NCI-H2029 treated with DMSO at 0.1 percent for 48 hours (cell line): ENCODE data around the gene FAM149B1.
"Not testable (repeated sequence)": the region's sequence is repeated elsewhere in the genome, so short reads cannot be mapped to it uniquely, and the experiment has no call there.

Experiments used
- DNase-seq: peaks from one replicate; lab custom pipeline; 2025; lab: John Stamatoyannopoulos, UW

Gene FAM149B1

DNA sequence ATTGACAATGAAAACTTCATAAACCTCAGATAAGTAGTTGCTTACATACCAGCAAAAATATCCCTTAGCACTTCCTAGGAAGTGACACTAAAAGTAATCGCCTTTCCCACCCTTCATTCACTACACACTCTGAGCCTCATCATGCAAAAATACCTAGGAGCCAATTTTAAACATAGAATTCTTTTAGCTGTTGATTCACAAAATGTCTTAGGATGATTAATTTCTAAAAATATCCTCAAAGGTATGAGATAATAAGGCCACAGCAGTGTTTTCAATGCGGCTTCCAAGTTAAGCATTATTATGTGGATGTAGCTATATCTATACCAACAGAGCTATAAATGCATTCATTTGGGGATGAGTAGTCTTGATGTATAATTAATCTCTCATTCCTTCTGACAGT lies 66.0 kb downstream of the FAM149B1 start:
- DNase-seq: no peak

DNA sequence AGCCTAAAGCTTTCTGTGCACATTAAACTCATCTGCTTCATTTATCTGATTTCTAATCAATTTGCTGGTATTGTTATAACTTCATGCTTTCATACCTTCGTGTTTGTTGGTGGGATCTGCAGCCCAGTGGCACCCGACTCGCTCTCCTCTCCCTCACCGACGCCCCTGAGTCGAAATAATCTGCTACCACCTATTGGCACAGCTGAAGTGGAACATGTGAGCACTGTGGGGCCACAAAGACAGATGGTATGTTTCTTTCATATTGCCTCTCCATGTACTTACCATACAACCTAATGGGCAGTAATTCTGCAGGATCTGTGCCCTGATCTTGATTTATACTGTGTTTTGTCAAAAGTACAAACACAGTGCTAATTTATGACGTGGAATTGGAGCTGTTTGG lies 66.8 kb downstream of the FAM149B1 start:
- no peak for DNase-seq

GRCh38 chr10:73238990-73239566 lies 71.2 kb downstream of the FAM149B1 start:
- no peak for DNase-seq

GRCh38 chr10:73239908-73240307 lies 72.0 kb downstream of the FAM149B1 start:
- no peak for DNase-seq

- no peak for DNase-seq
Measured at GRCh38 chr10:73244866-73245477, 77.1 kb downstream of the FAM149B1 start.

GRCh38 chr10:73246322-73246645 lies 78.4 kb downstream of the FAM149B1 start:
- no peak for DNase-seq

- peak; percentile 30 for DNase-seq
Measured at GRCh38 chr10:73246646-73247508, 79.0 kb downstream of the FAM149B1 start, which contains the start of gene DNAJC9. Gene DNAJC9 (minus strand): TSS chr10:73247255. CDS start chr10:73247189, 66 bp downstream.

- no peak for DNase-seq
Measured at GRCh38 chr10:73247509-73248258, 79.8 kb downstream of the FAM149B1 start.

GRCh38 chr10:73248259-73248724 lies 80.4 kb downstream of the FAM149B1 start:
- DNase-seq: no peak

- DNase-seq: no peak
Measured at GRCh38 chr10:73251683-73252444, 83.9 kb downstream of the FAM149B1 start.

GRCh38 chr10:73252445-73253224 lies 84.7 kb downstream of the FAM149B1 start, which contains the start of gene MRPS16:
Gene MRPS16 (minus strand): TSS chr10:73252644. CDS start chr10:73252482, 162 bp downstream.
- peak; percentile 62 for DNase-seq

- no peak for DNase-seq
Measured at GRCh38 chr10:73253225-73253555, 85.3 kb downstream of the FAM149B1 start.

- not testable (repeated sequence) for DNase-seq
Measured at GRCh38 chr10:73258612-73259011, 90.7 kb downstream of the FAM149B1 start.

GRCh38 chr10:73261362-73261995 lies 93.6 kb downstream of the FAM149B1 start:
- DNase-seq: no peak

DNA sequence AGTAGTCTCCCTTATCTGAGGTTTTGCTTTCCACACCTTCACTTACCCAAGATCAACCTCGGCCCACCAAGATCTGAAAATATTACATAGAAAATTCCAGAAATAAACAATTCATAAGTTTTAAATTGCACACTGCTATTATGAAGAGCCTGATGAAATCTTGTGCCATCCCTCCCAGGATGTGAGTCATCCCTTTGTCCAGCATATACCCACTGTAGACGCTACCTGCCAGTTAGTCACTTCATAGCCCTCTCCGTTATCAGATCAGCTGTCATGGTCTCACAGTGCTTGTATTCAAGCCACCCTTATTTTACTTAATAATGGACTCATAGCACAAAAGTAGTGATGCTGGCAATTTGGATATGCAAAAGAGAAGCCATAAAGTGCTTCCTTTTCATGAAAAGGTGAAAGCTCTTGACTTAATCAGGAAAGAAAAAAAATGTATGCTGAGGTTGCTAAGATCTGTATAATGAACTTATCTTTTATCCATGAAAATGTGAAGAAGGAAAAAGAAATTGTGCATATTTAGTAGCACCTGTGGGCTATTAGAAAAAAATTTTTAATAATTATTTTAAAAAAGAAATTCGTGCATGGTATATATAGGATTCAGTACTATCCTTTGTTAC lies 94.3 kb downstream of the FAM149B1 start:
- no peak for DNase-seq

GRCh38 chr10:73262880-73263555 lies 95.1 kb downstream of the FAM149B1 start:
- DNase-seq: no peak

- no peak for DNase-seq
Measured at GRCh38 chr10:73263693-73264347, 95.9 kb downstream of the FAM149B1 start.

- no peak for DNase-seq
Measured at GRCh38 chr10:73264423-73264822, 96.5 kb downstream of the FAM149B1 start.

- no peak for DNase-seq
Measured at GRCh38 chr10:73281097-73281496, 113.2 kb downstream of the FAM149B1 start.
